ENCODE measurements around the gene HOXC11.

Gene HOXC11

DNA sequence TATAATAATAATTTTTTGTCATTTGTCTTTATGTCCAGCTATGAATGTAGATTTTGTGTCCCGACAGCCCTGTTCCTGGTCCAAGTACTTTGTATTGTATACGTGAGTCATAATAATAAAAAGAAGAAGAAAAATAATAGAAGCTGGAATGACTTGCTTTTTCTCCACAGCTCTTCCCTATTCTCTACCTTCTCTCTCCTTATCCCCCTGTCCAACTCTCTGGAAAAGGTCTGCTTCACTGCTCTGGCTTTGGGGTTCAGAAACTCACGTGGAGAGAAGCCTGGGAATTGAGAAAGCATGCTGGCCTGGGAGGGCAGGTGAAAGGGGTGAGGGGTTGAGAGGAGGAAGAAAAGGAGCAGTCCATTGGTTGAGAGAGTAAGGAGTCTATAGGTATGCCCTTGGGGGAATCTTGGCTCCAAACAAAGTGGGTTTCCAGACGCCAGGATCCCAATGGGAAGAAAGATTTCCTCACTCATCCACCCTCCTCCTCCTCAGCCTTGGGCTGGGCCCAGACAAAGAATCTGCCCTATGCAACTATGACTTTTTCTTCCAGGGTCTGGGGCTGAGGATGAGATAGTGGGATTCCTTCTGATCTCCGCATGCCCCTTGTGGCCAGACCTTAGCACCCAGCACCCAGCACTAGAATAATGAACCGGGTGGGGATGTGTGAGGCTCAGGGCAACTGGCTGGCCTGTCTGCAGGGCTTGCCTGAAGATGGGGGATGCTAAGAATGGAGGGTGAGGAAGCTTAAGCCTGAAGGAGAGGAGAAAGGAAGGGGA lies 39.9 kb downstream of the HOXC11 start:
- 9 to 23% methylated on average over 4 to 6 of the region's 6 CpGs for WGBS, 2 experiments
- no peaks in the 10 kb centered on the region for H3K9me3 ChIP-seq (ENCODE audit: control insufficient read depth, low read length)
- H3K27ac ChIP-seq (ENCODE audit: insufficient read depth, low read depth, low read length, poor library complexity, severe bottlenecking): no peak overlapping the region
- H3K27me3 ChIP-seq (ENCODE audit: control insufficient read depth, insufficient read depth, low read length, poor library complexity, severe bottlenecking): peaks cover 100% of the 10 kb centered on the region
- H3K4me1 ChIP-seq (ENCODE audit: control insufficient read depth, insufficient read depth, low read length): peaks cover 5% of the 10 kb centered on the region
- H3K4me3 ChIP-seq (ENCODE audit: insufficient read depth, low read depth, low read length): no peak overlapping the region
- H3K36me3 ChIP-seq (ENCODE audit: control insufficient read depth, insufficient read depth, low read length): no peaks in the 10 kb centered on the region

DNA sequence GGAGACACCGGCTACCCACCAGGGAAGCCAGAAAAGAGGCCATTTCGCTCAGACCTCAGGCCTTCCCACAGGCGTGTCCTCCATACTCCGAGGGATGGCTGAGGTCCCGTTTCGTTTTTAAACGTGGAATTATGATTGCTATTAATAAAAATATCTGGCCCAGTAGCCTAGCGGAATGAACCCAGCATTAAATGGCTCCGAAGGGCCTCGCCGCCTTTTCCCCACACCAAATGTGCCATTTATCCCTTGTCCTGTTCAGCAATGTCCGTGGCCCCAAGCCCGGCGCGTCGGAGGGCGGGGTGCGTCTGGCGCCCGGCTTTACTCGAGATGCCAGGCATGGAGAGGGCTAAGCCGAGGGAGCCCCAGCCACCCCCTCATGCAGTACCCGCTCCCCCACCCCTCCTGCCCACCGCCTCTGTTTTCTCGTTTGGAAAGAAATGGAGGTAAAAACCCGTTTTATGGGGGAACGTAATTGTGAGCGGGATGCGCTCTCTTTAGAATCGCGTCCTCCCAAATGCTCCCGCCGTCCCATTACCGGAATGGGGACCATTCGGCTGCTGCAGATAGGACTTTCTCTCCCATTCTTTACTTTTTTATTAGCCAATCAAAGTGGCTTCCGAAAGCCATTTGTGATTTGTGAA lies 41.6 kb downstream of the HOXC11 start:
- H3K4me1 ChIP-seq (ENCODE audit: control insufficient read depth, insufficient read depth, low read length): peaks cover 10% of the 10 kb centered on the region
- WGBS, 2 experiments: 5 to 7% methylated on average over 35 to 36 of the region's 36 CpGs
- no peaks in the 10 kb centered on the region for H3K9me3 ChIP-seq (ENCODE audit: control insufficient read depth, low read length)
- H3K36me3 ChIP-seq (ENCODE audit: control insufficient read depth, insufficient read depth, low read length): no peaks in the 10 kb centered on the region
- H3K27me3 ChIP-seq (ENCODE audit: control insufficient read depth, insufficient read depth, low read length, poor library complexity, severe bottlenecking): peaks cover 100% of the 10 kb centered on the region
- H3K4me3 ChIP-seq (ENCODE audit: insufficient read depth, low read depth, low read length): no peak overlapping the region
- no peak overlapping the region for H3K27ac ChIP-seq (ENCODE audit: insufficient read depth, low read depth, low read length, poor library complexity, severe bottlenecking)

DNA sequence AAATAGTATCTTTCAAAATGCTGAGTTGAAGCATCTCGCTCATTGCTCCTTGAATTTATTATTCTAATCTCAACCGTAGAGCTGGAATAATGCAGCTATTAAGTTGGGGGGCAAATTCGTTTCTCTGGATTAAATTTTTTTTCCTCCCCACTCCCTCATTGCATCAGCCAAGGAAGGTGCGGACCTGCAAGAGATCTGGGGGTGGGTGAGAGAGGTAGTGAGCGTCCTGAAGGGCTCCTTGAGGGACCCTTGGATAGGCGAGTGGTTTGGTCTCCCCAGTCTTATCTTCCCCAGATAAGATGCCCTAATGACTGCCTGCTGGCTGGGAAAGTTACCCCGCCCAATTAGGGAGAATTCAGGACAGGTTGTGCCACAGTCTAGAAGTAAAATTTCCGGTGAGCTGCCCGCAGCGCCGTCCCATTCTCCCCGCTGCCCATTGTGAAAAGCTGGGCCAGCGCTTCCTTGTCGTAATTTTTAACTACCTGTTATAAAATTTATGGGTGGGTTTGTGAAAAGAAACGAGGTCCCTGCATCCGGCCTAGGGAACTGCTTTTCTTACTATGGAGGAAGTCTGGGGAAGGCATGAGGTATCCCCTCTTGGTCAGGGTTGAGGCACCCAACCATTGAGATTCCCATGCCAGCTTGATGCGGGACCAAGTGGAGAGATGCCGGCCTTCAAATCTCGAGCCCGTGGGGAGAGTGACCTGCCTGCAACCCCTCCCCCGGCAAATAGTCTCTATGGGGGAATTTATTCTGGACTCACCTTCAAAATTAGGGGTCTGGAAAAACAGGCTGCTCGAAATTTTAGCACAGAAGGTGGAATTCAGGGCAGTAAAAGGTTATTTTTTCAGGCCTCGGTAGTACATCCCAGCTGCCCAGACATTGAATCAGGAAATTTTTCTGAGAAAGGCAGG lies 42.3 kb downstream of the HOXC11 start:
- Histone ChIP-seq H3K9me3 (ENCODE audit: control insufficient read depth, low read length) (no peaks in the 10 kb centered on the region), H3K4me1 (ENCODE audit: control insufficient read depth, insufficient read depth, low read length) (peaks cover 10% of the 10 kb centered on the region), H3K4me3 (ENCODE audit: insufficient read depth, low read depth, low read length) (no peak overlapping the region), H3K27ac (ENCODE audit: insufficient read depth, low read depth, low read length, poor library complexity, severe bottlenecking) (no peak overlapping the region), H3K27me3 (ENCODE audit: control insufficient read depth, insufficient read depth, low read length, poor library complexity, severe bottlenecking) (peaks cover 100% of the 10 kb centered on the region), H3K36me3 (ENCODE audit: control insufficient read depth, insufficient read depth, low read length) (no peaks in the 10 kb centered on the region)
- 16 to 19% methylated on average over 23 of the region's 23 CpGs for WGBS, 2 experiments

DNA sequence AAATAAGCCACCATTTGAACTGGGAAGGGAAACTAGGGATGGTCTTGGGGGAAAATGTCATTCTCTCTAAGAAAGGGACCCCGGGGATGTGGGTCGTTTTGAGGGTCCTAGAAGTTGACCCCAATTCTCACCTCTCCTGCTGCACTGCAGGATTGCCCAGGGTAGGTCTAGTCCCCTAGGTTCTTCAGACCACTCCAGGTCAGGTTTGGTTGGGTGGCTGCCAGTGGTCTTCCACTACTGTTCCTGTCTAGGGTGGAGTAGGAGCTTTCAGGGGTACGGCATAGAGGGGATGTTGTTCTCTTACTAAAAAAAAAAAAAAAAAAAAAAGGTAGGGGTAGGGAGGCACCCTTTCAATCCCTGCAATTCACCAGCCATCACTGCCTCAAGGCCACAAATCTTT lies 43.1 kb downstream of the HOXC11 start:
- Histone ChIP-seq H3K4me3 (ENCODE audit: insufficient read depth, low read depth, low read length) (no peak overlapping the region), H3K9me3 (ENCODE audit: control insufficient read depth, low read length) (no peaks in the 10 kb centered on the region), H3K27me3 (ENCODE audit: control insufficient read depth, insufficient read depth, low read length, poor library complexity, severe bottlenecking) (peaks cover 100% of the 10 kb centered on the region), H3K36me3 (ENCODE audit: control insufficient read depth, insufficient read depth, low read length) (no peaks in the 10 kb centered on the region), H3K27ac (ENCODE audit: insufficient read depth, low read depth, low read length, poor library complexity, severe bottlenecking) (no peak overlapping the region), H3K4me1 (ENCODE audit: control insufficient read depth, insufficient read depth, low read length) (peaks cover 10% of the 10 kb centered on the region)
- 32 to 40% methylated on average over 2 of the region's 3 CpGs for WGBS, 2 experiments

DNA sequence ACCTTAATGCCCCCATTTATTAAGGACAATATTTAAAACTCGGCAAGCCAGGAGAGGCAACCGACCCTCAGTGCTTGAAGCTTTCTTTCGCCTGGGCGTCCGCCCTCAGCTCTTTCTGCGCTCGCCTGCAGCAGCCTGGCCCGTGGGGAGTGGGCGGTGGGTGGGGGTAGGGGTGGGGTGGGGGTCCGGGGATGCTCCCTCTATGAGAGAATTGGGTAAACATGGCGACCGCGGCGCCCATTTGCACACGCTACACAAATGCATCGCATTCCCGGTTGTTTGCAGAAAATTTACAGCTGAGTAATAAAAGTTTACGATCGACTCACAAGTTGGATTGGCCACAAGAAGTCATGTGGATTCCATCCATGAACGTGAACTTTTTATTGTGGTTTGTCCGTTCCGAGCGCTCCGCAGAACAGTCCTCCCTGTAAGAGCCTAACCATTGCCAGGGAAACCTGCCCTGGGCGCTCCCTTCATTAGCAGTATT lies 43.6 kb downstream of the HOXC11 start:
- 5 to 6% methylated on average over 20 to 21 of the region's 25 CpGs for WGBS, 2 experiments
- no peaks in the 10 kb centered on the region for H3K9me3 ChIP-seq (ENCODE audit: control insufficient read depth, low read length)
- H3K27me3 ChIP-seq (ENCODE audit: control insufficient read depth, insufficient read depth, low read length, poor library complexity, severe bottlenecking): peaks cover 100% of the 10 kb centered on the region
- no peaks in the 10 kb centered on the region for H3K36me3 ChIP-seq (ENCODE audit: control insufficient read depth, insufficient read depth, low read length)
- no peak overlapping the region for H3K4me3 ChIP-seq (ENCODE audit: insufficient read depth, low read depth, low read length)
- no peak overlapping the region for H3K27ac ChIP-seq (ENCODE audit: insufficient read depth, low read depth, low read length, poor library complexity, severe bottlenecking)
- peaks cover 10% of the 10 kb centered on the region for H3K4me1 ChIP-seq (ENCODE audit: control insufficient read depth, insufficient read depth, low read length)

DNA sequence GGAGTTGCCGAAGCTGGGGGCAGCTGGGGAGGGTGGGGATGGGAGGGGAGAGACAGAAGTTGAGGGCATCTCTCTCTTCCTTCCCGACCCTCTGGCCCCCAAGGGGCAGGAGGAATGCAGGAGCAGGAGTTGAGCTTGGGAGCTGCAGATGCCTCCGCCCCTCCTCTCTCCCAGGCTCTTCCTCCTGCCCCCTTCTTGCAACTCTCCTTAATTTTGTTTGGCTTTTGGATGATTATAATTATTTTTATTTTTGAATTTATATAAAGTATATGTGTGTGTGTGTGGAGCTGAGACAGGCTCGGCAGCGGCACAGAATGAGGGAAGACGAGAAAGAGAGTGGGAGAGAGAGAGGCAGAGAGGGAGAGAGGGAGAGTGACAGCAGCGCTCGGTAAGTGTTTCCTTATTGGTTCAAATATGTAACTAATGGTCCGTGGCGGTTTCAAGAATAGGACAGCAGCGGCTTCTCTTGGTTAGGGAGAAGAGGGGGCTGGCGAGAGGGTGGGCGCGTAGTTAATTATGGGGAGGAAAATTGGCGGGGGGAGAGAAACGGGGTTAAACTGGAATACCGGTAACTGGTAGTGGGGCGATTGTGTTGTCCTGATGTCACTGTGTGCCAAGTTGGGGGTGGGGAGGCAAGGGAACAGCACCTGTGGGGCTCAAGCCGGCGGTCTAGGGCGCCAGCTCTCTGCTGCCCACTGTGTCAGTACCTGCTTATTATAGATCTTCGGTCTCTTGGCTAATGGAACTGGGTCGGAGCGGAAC lies 44.3 kb downstream of the HOXC11 start:
- peaks cover 100% of the 10 kb centered on the region for H3K27me3 ChIP-seq (ENCODE audit: control insufficient read depth, insufficient read depth, low read length, poor library complexity, severe bottlenecking)
- peaks cover 10% of the 10 kb centered on the region for H3K4me1 ChIP-seq (ENCODE audit: control insufficient read depth, insufficient read depth, low read length)
- no peak overlapping the region for H3K27ac ChIP-seq (ENCODE audit: insufficient read depth, low read depth, low read length, poor library complexity, severe bottlenecking)
- no peaks in the 10 kb centered on the region for H3K9me3 ChIP-seq (ENCODE audit: control insufficient read depth, low read length)
- WGBS, 2 experiments: 6% methylated on average over 22 to 23 of the region's 24 CpGs
- peak overlapping the region; percentile 25 for H3K4me3 ChIP-seq (ENCODE audit: insufficient read depth, low read depth, low read length)
- H3K36me3 ChIP-seq (ENCODE audit: control insufficient read depth, insufficient read depth, low read length): no peaks in the 10 kb centered on the region

DNA sequence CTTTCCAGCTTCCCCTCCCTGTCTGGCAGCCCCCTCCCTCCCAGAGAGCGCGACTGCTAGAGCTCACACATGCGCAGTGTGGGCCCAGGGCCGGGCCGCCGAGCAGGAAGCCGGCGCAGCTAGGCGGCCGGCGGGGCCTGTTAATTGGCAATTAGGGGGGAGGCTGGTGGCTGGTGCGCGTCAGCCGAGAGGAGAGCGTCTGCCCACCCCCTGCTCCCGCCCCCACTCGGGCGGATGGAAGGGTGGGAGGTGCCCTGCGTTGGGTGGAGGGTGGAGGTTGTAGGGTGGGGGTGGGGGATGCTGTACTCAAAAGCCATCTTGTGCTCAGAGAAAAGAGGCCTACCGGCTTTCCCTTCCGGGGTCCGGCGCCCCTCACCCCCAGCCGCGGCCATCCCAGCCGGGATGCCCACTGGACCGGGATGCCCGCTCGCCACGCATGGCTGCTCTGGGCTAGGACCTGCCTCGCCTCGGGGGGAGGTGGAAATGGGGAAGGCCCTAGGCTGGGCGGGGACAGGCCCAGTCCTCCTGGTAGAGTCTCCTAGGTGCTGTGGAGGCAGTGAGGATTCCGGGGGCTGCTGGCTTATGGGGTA lies 45.0 kb downstream of the HOXC11 start:
- WGBS, 2 experiments: 1% methylated on average over 34 of the region's 34 CpGs
- H3K27ac ChIP-seq (ENCODE audit: insufficient read depth, low read depth, low read length, poor library complexity, severe bottlenecking): no peak overlapping the region

DNA sequence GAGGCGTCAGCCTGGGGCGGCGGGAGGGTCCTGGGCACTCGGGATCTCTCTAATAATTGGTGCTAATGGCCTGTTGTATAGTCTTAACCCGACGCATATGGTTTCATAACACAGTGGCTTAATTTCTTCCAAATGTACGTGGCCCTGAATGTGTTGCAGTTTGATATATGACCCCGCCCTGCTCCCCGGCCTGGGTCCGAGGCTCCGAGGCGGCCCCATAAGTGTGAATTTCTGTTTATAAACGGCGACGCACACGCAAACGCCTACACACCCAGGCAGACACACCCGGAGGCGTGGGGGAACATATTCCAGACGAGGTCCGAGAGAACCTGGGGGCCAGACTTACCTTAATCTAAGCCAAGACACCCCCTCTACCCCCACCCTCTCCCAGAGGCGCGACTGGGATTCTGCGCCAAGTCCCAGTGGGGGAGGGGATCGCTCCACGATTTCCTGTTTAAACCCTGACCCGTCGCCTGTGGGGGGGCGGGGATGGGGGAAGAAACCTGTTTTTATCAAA lies 45.6 kb downstream of the HOXC11 start:
- Histone ChIP-seq H3K4me1 (ENCODE audit: control insufficient read depth, insufficient read depth, low read length) (peaks cover 10% of the 10 kb centered on the region), H3K9me3 (ENCODE audit: control insufficient read depth, low read length) (no peaks in the 10 kb centered on the region), H3K4me3 (ENCODE audit: insufficient read depth, low read depth, low read length) (no peak overlapping the region), H3K36me3 (ENCODE audit: control insufficient read depth, insufficient read depth, low read length) (no peaks in the 10 kb centered on the region), H3K27ac (ENCODE audit: insufficient read depth, low read depth, low read length, poor library complexity, severe bottlenecking) (no peak overlapping the region), H3K27me3 (ENCODE audit: control insufficient read depth, insufficient read depth, low read length, poor library complexity, severe bottlenecking) (peaks cover 100% of the 10 kb centered on the region)
- 4 to 8% methylated on average over 29 of the region's 29 CpGs for WGBS, 2 experiments

More for the DNA sequence above, 45.0 kb downstream of the HOXC11 start:
- H3K27me3 ChIP-seq (ENCODE audit: control insufficient read depth, insufficient read depth, low read length, poor library complexity, severe bottlenecking): peaks cover 100% of the 10 kb centered on the region
- no peaks in the 10 kb centered on the region for H3K36me3 ChIP-seq (ENCODE audit: control insufficient read depth, insufficient read depth, low read length)
- peaks cover 10% of the 10 kb centered on the region for H3K4me1 ChIP-seq (ENCODE audit: control insufficient read depth, insufficient read depth, low read length)
- peak overlapping the region; percentile 25 for H3K4me3 ChIP-seq (ENCODE audit: insufficient read depth, low read depth, low read length)
- no peaks in the 10 kb centered on the region for H3K9me3 ChIP-seq (ENCODE audit: control insufficient read depth, low read length)

DNA sequence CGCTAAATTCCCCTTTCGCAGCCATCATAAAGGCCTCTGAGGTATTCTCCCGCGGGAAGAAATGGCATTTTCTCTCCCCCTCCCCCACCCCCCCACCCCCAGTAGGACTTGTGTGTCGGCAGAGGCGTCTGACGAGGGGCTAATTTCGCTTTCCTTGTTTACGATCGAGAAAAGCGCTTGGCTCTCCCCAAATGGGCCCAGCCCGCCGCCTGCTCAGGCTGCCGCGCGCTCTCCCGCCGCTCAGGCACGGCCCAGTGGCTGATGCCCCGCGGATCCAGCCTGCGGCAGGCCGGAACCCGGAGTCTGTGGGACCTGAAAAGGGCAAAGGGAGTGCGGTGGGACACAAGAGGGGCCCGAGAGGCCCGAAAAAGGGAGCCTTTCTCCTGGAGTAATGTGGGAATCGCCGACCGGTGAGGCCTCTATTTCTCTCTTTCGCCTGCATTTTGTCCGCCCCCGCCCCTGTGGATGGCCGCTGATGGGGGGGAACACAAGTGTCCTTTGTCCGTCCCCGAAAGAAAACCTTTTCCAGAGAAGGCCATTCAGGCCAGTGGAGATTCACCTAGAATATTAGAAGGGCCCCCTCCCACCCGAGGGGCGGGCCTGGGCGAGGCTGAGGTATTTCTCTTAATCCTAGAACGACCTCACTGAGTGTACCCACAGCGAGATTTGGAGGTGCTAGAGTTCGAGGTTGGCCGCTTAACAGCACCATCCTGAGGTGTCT lies 46.3 kb downstream of the HOXC11 start:
- H3K9me3 ChIP-seq (ENCODE audit: control insufficient read depth, low read length): no peaks in the 10 kb centered on the region
- peaks cover 10% of the 10 kb centered on the region for H3K4me1 ChIP-seq (ENCODE audit: control insufficient read depth, insufficient read depth, low read length)
- H3K27ac ChIP-seq (ENCODE audit: insufficient read depth, low read depth, low read length, poor library complexity, severe bottlenecking): no peak overlapping the region
- H3K36me3 ChIP-seq (ENCODE audit: control insufficient read depth, insufficient read depth, low read length): no peaks in the 10 kb centered on the region
- H3K4me3 ChIP-seq (ENCODE audit: insufficient read depth, low read depth, low read length): no peak overlapping the region
- H3K27me3 ChIP-seq (ENCODE audit: control insufficient read depth, insufficient read depth, low read length, poor library complexity, severe bottlenecking): peaks cover 100% of the 10 kb centered on the region
- 2% methylated on average over 38 to 43 of the region's 43 CpGs for WGBS, 2 experiments

All from ectodermal cell (in vitro differentiated cells).